ENCODE measurements around the gene APOBEC3B.

DNA sequence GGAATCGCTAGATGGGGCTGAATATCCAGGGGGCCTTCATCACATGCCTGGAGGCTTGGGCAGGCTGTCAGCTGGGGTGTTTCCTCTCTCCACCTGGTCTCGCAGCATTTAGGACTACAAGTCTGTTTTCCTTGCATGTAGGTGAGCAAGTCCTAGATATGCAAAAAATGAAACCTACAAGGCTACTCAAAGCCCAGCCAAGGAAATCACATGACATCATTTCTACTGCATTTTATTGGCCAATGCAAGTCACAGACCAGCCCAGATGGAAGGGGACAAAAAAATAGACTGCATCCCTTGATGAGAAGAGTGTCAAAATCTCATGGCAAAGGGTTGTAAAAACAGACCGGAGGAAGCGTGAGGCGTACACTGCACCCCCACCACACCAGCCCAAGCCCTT lies 9.6 kb upstream of the APOBEC3B start:
- TF ChIP-seq, protein P1, sequence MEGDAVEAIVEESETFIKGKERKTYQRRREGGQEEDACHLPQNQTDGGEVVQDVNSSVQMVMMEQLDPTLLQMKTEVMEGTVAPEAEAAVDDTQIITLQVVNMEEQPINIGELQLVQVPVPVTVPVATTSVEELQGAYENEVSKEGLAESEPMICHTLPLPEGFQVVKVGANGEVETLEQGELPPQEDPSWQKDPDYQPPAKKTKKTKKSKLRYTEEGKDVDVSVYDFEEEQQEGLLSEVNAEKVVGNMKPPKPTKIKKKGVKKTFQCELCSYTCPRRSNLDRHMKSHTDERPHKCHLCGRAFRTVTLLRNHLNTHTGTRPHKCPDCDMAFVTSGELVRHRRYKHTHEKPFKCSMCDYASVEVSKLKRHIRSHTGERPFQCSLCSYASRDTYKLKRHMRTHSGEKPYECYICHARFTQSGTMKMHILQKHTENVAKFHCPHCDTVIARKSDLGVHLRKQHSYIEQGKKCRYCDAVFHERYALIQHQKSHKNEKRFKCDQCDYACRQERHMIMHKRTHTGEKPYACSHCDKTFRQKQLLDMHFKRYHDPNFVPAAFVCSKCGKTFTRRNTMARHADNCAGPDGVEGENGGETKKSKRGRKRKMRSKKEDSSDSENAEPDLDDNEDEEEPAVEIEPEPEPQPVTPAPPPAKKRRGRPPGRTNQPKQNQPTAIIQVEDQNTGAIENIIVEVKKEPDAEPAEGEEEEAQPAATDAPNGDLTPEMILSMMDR (conservative IDR thresholded peaks at IDR 0.05), result no peak
- TF ChIP-seq ZFX (IDR thresholded peaks at IDR 0.05), result no peak

All from C4-2B (cell line).